Liver (tissue), 9 donors: ENCODE data around the gene TMSB15A. TPM values are rescaled to one million over a fixed set of nuclear protein-coding genes. Genes with fewer than 3 reads are reported as not detected.
"Not testable (repeated sequence)": the region's sequence is repeated elsewhere in the genome, so short reads cannot be mapped to it uniquely, and the experiment has no call there.

Experiments
- DNase-seq: peaks from one replicate; pipeline ENCODE4 v3.0.0-alpha.2; 2017; ENCODE audit warnings: low spot score
- H3K27ac ChIP-seq, 2 donors: one replicate each; pipeline ENCODE4 v1.7.0; 2013; ENCODE audit warnings: inconsistent platforms in 2 of 2, low read length in 2 of 2, control low read depth in 1 of 2, low read depth in 1 of 2, mild to moderate bottlenecking in 1 of 2
- H3K27me3 ChIP-seq, 4 donors: one replicate each; pipeline versions ENCODE4 v1.6.1 to v1.7.0; 2013; ENCODE audit warnings: low read length in 3 of 4, inconsistent platforms in 1 of 4, mild to moderate bottlenecking in 1 of 4, moderate library complexity in 1 of 4; ENCODE audit not compliant: control insufficient read depth in 4 of 4, insufficient read depth in 4 of 4
- H3K36me3 ChIP-seq, 4 donors: one replicate each; pipeline versions ENCODE4 v1.6.1 to v1.7.0; 2013; ENCODE audit warnings: low read length in 3 of 4, mild to moderate bottlenecking in 3 of 4, low read depth in 1 of 4, moderate library complexity in 1 of 4; ENCODE audit not compliant: control insufficient read depth in 4 of 4, insufficient read depth in 3 of 4
- H3K4me1 ChIP-seq, 4 donors: one replicate each; pipeline versions ENCODE4 v1.6.1 to v1.7.0; 2013; ENCODE audit warnings: low read length in 3 of 4, mild to moderate bottlenecking in 3 of 4, moderate library complexity in 1 of 4; ENCODE audit not compliant: control insufficient read depth in 4 of 4, insufficient read depth in 4 of 4
- H3K4me3 ChIP-seq, 3 donors: one replicate each; pipeline versions ENCODE4 v1.6.1 to v1.7.0; 2013; ENCODE audit warnings: low read length in 3 of 3, control low read depth in 1 of 3, low read depth in 1 of 3, mild to moderate bottlenecking in 1 of 3
- H3K9ac ChIP-seq, 2 donors: one replicate each; pipeline ENCODE4 v1.7.0; 2013; ENCODE audit warnings: low read length in 2 of 2, mild to moderate bottlenecking in 2 of 2, moderate library complexity in 2 of 2, control low read depth in 1 of 2, low read depth in 1 of 2
- H3K9me3 ChIP-seq, 4 donors: one replicate each; pipeline versions ENCODE4 v1.6.1 to v1.7.0; 2013; ENCODE audit warnings: low read length in 3 of 4; ENCODE audit not compliant: control insufficient read depth in 4 of 4
- WGBS: extraction: QIAGEN DNeasy Blood & Tissue Kit; methylation state at CpG from one replicate; pipeline ENCODE4 v1.1.7; 2013; 5-methylcytosine and 5-hydroxymethylcytosine counted together
- polyA plus RNA-seq, 2 donors: library from polyadenylated mRNA; stranded (reverse) in 1 of 2; unstranded in 1 of 2; fragments of 200-250 nt in 1 of 2; fragments of >200 nt in 1 of 2; fragmentation: Nextera tagmentation in 1 of 2; extraction: Ambion mirVana in 1 of 2; gene quantifications; one replicate each; pipeline versions ENCODE4 v1.2.1 to v1.2.3, GENCODE V29; 2013 to 2015
- total RNA-seq, 2 donors: library from RNA; depleted of rRNA; stranded (reverse); fragments of >200 nt; gene quantifications; one replicate each; pipeline ENCODE4 v1.2.3, GENCODE V29; 2014
- donor health status: healthy.
- donor health status: healthy.
- donor health status: healthy.
- donor health status: healthy.
- donor health status: healthy.

TMSB15A gene
- total and polyA plus RNA-seq, 4 donors: 0.25 to 0.40 (median 0.28) TPM; not detected in 1

DNA sequence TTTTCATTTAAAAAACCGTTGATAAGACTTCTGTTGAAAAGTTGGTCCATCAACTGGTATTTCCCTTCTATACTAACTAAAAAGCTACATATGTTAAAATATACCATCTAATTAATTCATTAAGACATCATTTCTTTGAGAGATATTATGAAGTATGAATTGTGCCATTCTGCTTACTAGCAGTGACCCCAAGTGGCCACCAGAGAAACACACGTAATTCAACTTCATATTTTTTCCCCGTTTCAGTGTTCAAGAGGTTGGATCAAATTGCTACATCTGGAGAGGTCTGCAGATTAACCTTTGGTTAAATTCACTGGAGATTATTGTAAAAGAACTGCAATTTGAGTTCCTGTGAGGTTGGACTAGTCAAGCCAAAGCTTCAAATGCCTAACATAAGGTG is 46.3 kb downstream of the TMSB15A start:
- not testable (repeated sequence) for H3K4me3 ChIP-seq, DNase-seq, H3K27ac ChIP-seq, H3K4me1 ChIP-seq, H3K9me3 ChIP-seq, H3K9ac ChIP-seq, H3K36me3 ChIP-seq, H3K27me3 ChIP-seq
- no CpG with 5 or more reads among the region's 3 CpGs for WGBS

Other genes with a start within 250 kb of the TMSB15A start
- not detected for gene NXF2B, start 76.7 kb downstream of the TMSB15A start, total RNA-seq
- gene NXF2B, start 76.7 kb downstream of the TMSB15A start, polyA plus RNA-seq: not detected
- not detected for gene TCP11X2, start 44.9 kb downstream of the TMSB15A start, total RNA-seq
- gene TCP11X2, start 44.9 kb downstream of the TMSB15A start, polyA plus RNA-seq: not detected
- gene ARMCX5, start 82.8 kb upstream of the TMSB15A start, total RNA-seq: 1 to 10 TPM; 7.2 to 9.6 TPM
- gene ARMCX5, start 82.8 kb upstream of the TMSB15A start, polyA plus RNA-seq: 1 to 10 TPM; 3.2 to 6.5 TPM
- gene GPRASP1, start 134.7 kb upstream of the TMSB15A start, total RNA-seq: 1 to 10 TPM; 3.2 to 3.8 TPM
- under 1 TPM; 0.51 to 0.54 TPM for gene GPRASP1, start 134.7 kb upstream of the TMSB15A start, polyA plus RNA-seq
- gene GPRASP2, start 195.7 kb upstream of the TMSB15A start, total RNA-seq: 10 to 100 TPM in 1 of 2 donors, 1 to 10 TPM in 1; 5.9 to 10.2 TPM
- gene GPRASP2, start 195.7 kb upstream of the TMSB15A start, polyA plus RNA-seq: 1 to 10 TPM; 1.8 to 4.8 TPM
- gene GPRASP3, start 204.0 kb upstream of the TMSB15A start, total RNA-seq: 1 to 10 TPM; 2.7 to 3.5 TPM
- 1 to 10 TPM in 1 of 2 donors, under 1 TPM in 1; 0.47 to 1.1 TPM for gene GPRASP3, start 204.0 kb upstream of the TMSB15A start, polyA plus RNA-seq